GM12878 (cell line): Measurements from ENCODE around the gene ZNRF3. TPM values are rescaled to one million over a fixed set of nuclear protein-coding genes. Genes with fewer than 3 reads are reported as not detected.

Source experiments
- ATAC-seq: fragments of 200-7000 bp; cut with Tn5 transposase; 3 replicates; pipeline ENCODE4 v1.9.1; 2020; ENCODE audit warnings: mild to moderate bottlenecking, moderate library complexity
- BruUV-seq: library from RNA; stranded (reverse); fragments of 400-500 nt; replicated peaks from 2 replicates; lab custom pipeline; 2021; lab: Mats Ljungman, UMichigan
- CTCF ChIA-PET: fragments of 300-600 bp; sonication (Branson Sonifier 250); formaldehyde crosslinking; extraction: SDS; loops from one replicate; lab custom pipeline; 2021; ENCODE audit warnings: inconsistent platforms; lab: Yijun Ruan, JAX
- POLR2A ChIA-PET: fragments of 350-600 bp; formaldehyde crosslinking; extraction: SDS; loops from one replicate; lab custom pipeline; 2021; ENCODE audit warnings: inconsistent platforms; lab: Charles Lee
- RAD21 ChIA-PET: fragments of 300-600 bp; sonication (Branson Sonifier 250); formaldehyde crosslinking; loops from one replicate; lab custom pipeline; 2023; ENCODE audit warnings: antibody characterized with exemption; ENCODE audit not compliant: unreplicated experiment; lab: Charles Lee
- SMC1A ChIA-PET: fragments of 300-600 bp; sonication (Branson Sonifier 250); formaldehyde crosslinking; loops from one replicate; lab custom pipeline; 2023; ENCODE audit not compliant: unreplicated experiment, uncharacterized antibody; lab: Charles Lee
- DNase-seq: peaks from one replicate; pipeline ENCODE4 v3.0.0-alpha.2; 2011; ENCODE audit warnings: low read depth, low spot score
- FAIRE-seq: peaks from 3 replicates; lab custom pipeline; 2011; peaks lifted over from hg19 to GRCh38; lab: Jason Lieb, UNC
- H2AFZ ChIP-seq: 2 replicates; pipeline ENCODE4 v1.6.0; 2011; ENCODE audit warnings: low read depth, low read length, control low read depth; ENCODE audit not compliant: control insufficient read depth
- H3K27ac ChIP-seq: 2 replicates; pipeline ENCODE4 v1.5.1; 2011; ENCODE audit warnings: control low read depth; ENCODE audit not compliant: control insufficient read depth, insufficient read depth
- H3K27me3 ChIP-seq, 2 experiments: replicated peaks in 1 of 2; 2 replicates each; pipeline versions ENCODE4 v1.6.0 to v1.6.1; 2011; ENCODE audit warnings: low read length in 1 of 2; ENCODE audit not compliant: control insufficient read depth in 2 of 2, insufficient read depth in 2 of 2
- H3K36me3 ChIP-seq, 2 experiments: 2 replicates each; pipeline ENCODE4 v1.5.1; 2011; ENCODE audit warnings: low read length in 1 of 2; ENCODE audit not compliant: control insufficient read depth in 2 of 2, insufficient read depth in 2 of 2
- H3K4me1 ChIP-seq: 2 replicates; pipeline ENCODE4 v1.6.1; 2011; ENCODE audit warnings: mild to moderate bottlenecking, low read length, moderate library complexity, mixed read lengths; ENCODE audit not compliant: control insufficient read depth, insufficient read depth
- H3K4me2 ChIP-seq: 2 replicates; pipeline ENCODE4 v1.6.0; 2011; ENCODE audit warnings: control low read depth; ENCODE audit not compliant: control insufficient read depth, insufficient read depth
- H3K4me3 ChIP-seq: fragments of 200-600 bp; sonication (generic); 2 replicates; pipeline ENCODE4 v1.5.1; 2016
- H3K79me2 ChIP-seq: 2 replicates; pipeline ENCODE4 v1.6.0; 2011; ENCODE audit warnings: low read length; ENCODE audit not compliant: control insufficient read depth, insufficient read depth
- H3K9ac ChIP-seq: 2 replicates; pipeline ENCODE4 v1.8.0; 2011; ENCODE audit warnings: low read length, control low read depth, mixed read lengths; ENCODE audit not compliant: control insufficient read depth, insufficient read depth
- H3K9me3 ChIP-seq: replicated peaks from 3 replicates; pipeline ENCODE4 v1.5.1; 2011; ENCODE audit warnings: mild to moderate bottlenecking, low read length; ENCODE audit not compliant: control insufficient read depth, insufficient read depth
- H4K20me1 ChIP-seq: 2 replicates; pipeline ENCODE4 v1.6.0; 2011; ENCODE audit not compliant: control insufficient read depth, insufficient read depth
- ATF7 ChIP-seq: fragments of 450-650 bp; IDR thresholded peaks from 2 replicates; pipeline ENCODE4 v1.6.1; 2016; ENCODE audit warnings: low read depth, mild to moderate bottlenecking
- CEBPB ChIP-seq, 2 experiments: fragments of 150-350 bp in 1 of 2; IDR thresholded peaks; 2 replicates each; pipeline ENCODE4 v1.6.1; 2012 to 2014; ENCODE audit warnings: low read depth in 2 of 2, low read length in 2 of 2, borderline replicate concordance in 1 of 2, inconsistent platforms in 1 of 2
- EGR1 ChIP-seq, 2 experiments: IDR thresholded peaks; 1 replicate in 1 of 2; 2 replicates in 1 of 2; pipeline ENCODE4 v1.6.1; 2011 to 2012; ENCODE audit warnings: low read depth in 2 of 2, low read length in 2 of 2, borderline replicate concordance in 1 of 2, mild to moderate bottlenecking in 1 of 2, moderate library complexity in 1 of 2
- ETV6 ChIP-seq, 2 experiments: fragments of 450-650 bp in 1 of 2; IDR thresholded peaks in 1 of 2; conservative IDR thresholded peaks in 1 of 2; 2 replicates each; pipeline ENCODE4 v1.6.1; 2014; ENCODE audit warnings: antibody characterized with exemption in 1 of 2, borderline replicate concordance in 1 of 2, low read depth in 1 of 2, mild to moderate bottlenecking in 1 of 2, moderate library complexity in 1 of 2
- FOXK2 ChIP-seq: fragments of 450-650 bp; IDR thresholded peaks from 2 replicates; pipeline ENCODE4 v1.6.1; 2017; ENCODE audit warnings: mild to moderate bottlenecking, moderate library complexity
- GATAD2B ChIP-seq: fragments of 450-650 bp; conservative IDR thresholded peaks from 2 replicates; pipeline ENCODE4 v1.6.1; 2017; ENCODE audit warnings: low read depth, mild to moderate bottlenecking, moderate library complexity
- PRDM15 ChIP-seq: fragments of 450-650 bp; formaldehyde crosslinking; IDR thresholded peaks from 2 replicates; pipeline ENCODE4 v1.4.0; 2020; ENCODE audit warnings: mild to moderate bottlenecking, moderate library complexity
- RAD51 ChIP-seq: fragments of 450-650 bp; IDR thresholded peaks from 2 replicates; pipeline ENCODE4 v1.6.1; 2016; ENCODE audit warnings: moderate library complexity, mild to moderate bottlenecking, inconsistent platforms
- REST ChIP-seq: IDR thresholded peaks from 2 replicates; pipeline ENCODE4 v1.6.1; 2012; ENCODE audit warnings: mild to moderate bottlenecking, low read depth, low read length
- SMC3 ChIP-seq: IDR thresholded peaks from 2 replicates; pipeline ENCODE4 v1.6.1; 2011; ENCODE audit warnings: low read length, improper control_type of control experiment, borderline replicate concordance
- STAT3 ChIP-seq: IDR thresholded peaks from 2 replicates; pipeline ENCODE4 v1.6.1; 2011; ENCODE audit warnings: low read depth, low read length, improper control_type of control experiment
- SUZ12 ChIP-seq: fragments of 200-600 bp; sonication (generic); IDR thresholded peaks from one replicate; pipeline ENCODE4 v1.6.1; 2018; ENCODE audit warnings: antibody characterized with exemption, mild to moderate bottlenecking; ENCODE audit not compliant: unreplicated experiment
- TARDBP ChIP-seq: IDR thresholded peaks from 2 replicates; pipeline ENCODE4 v1.6.1; 2016; ENCODE audit warnings: borderline replicate concordance
- WGBS: methylation state at CpG from one replicate; pipeline ENCODE4 v1.1.6; 2016; ENCODE audit warnings: low lambda C conversion rate; ENCODE audit not compliant: insufficient replicate concordance, insufficient coverage; ENCODE audit errors: missing lambda C conversion rate; 5-methylcytosine and 5-hydroxymethylcytosine counted together
- in situ Hi-C: fragments of 300-500 bp; cut with MboI; formaldehyde crosslinking; loops from 9 replicates; pipeline ENCODE4 v1.14.3; 2018; ENCODE audit warnings: mixed read lengths
- intact Hi-C: fragments of 100-400 bp; cut with micrococcal nuclease; formaldehyde crosslinking; loops from one replicate; pipeline ENCODE4 v1.14.2; 2022; ENCODE audit not compliant: unreplicated experiment
- polyA plus RNA-seq, 11 experiments: library from polyadenylated mRNA; depleted of rRNA in 4 of 11; unstranded in 6 of 11; stranded (reverse) in 5 of 11; fragments of >200 nt; fragmentation: Nextera tagmentation in 4 of 11; fragmentation: Illumina TruSeq in 1 of 11; extraction: Ambion mirVana in 4 of 11; extraction: Trizol in 1 of 11; gene quantifications; 1 replicate in 1 of 11; 2 replicates in 10 of 11; pipeline versions ENCODE4 v1.2.1 to v1.2.3, GENCODE V29; 2011 to 2016; ENCODE audit warnings: inconsistent platforms in 2 of 11, missing spikeins in 2 of 11, low read depth in 1 of 11
- total RNA-seq, 4 experiments: library from RNA; depleted of rRNA in 3 of 4; stranded (reverse); fragments of >200 nt in 3 of 4; fragmentation: Illumina TruSeq in 1 of 4; extraction: Trizol in 1 of 4; gene quantifications; 2 replicates each; pipeline versions ENCODE4 v1.2.1 to v1.2.3, GENCODE V29; 2013 to 2021
- TF ChIP-seq, protein P1 (sequence below): fragments of 450-650 bp; IDR thresholded peaks from 2 replicates; pipeline ENCODE4 v1.6.1; 2017; ENCODE audit warnings: borderline replicate concordance

The ZNRF3 gene
- total and polyA plus RNA-seq, 10 of the 15 experiments (the other 5 are each of a cell fraction or from before 2014, with no cell fraction given) = 0.05 to 2.4 (median 0.46) TPM

DNA sequence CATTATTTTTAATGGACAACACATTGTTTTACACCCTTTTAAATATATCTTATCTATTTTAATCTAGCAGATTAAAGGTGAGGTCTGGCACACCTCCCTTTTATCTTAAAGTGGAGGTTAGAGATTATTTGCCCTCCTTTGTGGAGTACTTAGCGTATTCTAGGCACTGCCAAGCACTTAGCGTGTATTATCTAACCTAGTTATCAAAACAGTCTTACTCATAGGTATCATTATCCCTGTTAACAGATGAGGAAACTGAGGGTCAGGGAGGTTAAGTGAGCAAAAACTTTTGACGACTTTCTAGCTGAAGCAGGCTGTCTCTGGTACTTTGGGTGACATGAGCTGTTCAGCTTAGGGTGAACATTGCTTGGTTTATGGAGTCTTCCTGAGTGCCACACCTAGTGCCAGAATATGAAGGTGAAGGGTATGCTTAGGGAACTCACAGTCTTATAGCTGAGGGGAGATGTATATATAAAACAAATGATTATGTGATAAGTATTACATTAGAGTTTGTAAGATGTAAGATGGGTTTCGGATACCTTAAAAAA, 55.0 kb downstream of the ZNRF3 start (continued):
- no peak for TF ChIP-seq EGR1 (IDR thresholded peaks at IDR 0.05; ENCODE audit: borderline replicate concordance in 1 of 2, low read depth in 2 of 2, low read length in 2 of 2)
- no peak for TF ChIP-seq SMC3
- TF ChIP-seq REST = no peak
- TF ChIP-seq, all 136 proteins: peak for 0

DNA sequence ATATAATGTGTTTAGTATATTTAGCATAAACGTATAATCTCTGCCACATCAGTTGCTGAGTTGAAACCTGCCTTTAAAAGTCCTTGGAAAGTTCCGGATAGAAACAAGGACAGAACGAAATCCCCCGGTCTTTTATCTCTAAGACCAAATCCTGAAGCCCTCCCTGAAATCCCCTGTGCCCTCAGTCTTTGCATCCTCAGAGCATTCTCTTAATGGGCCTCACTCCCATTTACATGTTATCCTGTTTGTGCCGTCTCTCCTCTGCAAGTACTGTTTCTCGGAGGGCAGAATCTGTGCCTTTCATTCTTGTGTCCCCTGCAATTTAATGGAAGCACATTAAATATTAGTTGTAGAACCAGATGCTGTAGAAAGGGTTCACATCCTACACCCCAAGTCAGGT, 56.0 kb downstream of the ZNRF3 start:
- H3K9ac ChIP-seq = no peak overlapping the region
- no peak overlapping the region for H3K4me3 ChIP-seq
- ATAC-seq (no peak), DNase-seq (no peak), FAIRE-seq (no peak)
- H4K20me1 ChIP-seq = no peaks in the 10 kb centered on the region
- ChIA-PET SMC1A (interaction anchor here (1.0 to 2.0 kb wide), 4 partner anchors 10 to 55 kb away, joined by 3 to 7 read pairs (median 4); no protein-coding TSS in a partner anchor), RAD21 (interaction anchor here (1.2 to 2.5 kb wide), 2 partner anchors 84 to 101 kb away, joined by 3 to 6 read pairs; no protein-coding TSS in a partner anchor), CTCF (interaction anchor here (0.6 to 0.7 kb wide), 2 partner anchors 10 to 15 kb away, joined by 3 read pairs; no protein-coding TSS in a partner anchor), POLR2A (interaction anchor here (0.6 kb wide), 1 partner anchor 66 kb away, joined by 4 read pairs; no protein-coding TSS in a partner anchor)
- no peaks in the 10 kb centered on the region for H3K9me3 ChIP-seq
- in situ Hi-C loops (no loop called here), intact Hi-C loops (no loop called here)
- BruUV-seq = no TSS peak
- no peaks in the 10 kb centered on the region for H3K36me3 ChIP-seq
- no peaks in the 10 kb centered on the region for H3K4me1 ChIP-seq
- WGBS = 61% methylated on average over 6 of the region's 6 CpGs
- no peak overlapping the region for H3K27ac ChIP-seq
- no peak overlapping the region for H2AFZ ChIP-seq
- H3K27me3 ChIP-seq = no peaks in the 10 kb centered on the region
- H3K79me2 ChIP-seq = no peaks in the 10 kb centered on the region
- no peak overlapping the region for H3K4me2 ChIP-seq
- no peak for TF ChIP-seq RAD51
- TF ChIP-seq ETV6 (conservative IDR thresholded peaks at IDR 0.05 in 1 of 2, IDR thresholded peaks at IDR 0.05 in 1 of 2; ENCODE audit: borderline replicate concordance in 1 of 2, low read depth in 1 of 2) = no peak
- no peak for TF ChIP-seq CEBPB (IDR thresholded peaks at IDR 0.05; ENCODE audit: borderline replicate concordance in 1 of 2, low read depth in 2 of 2, low read length in 2 of 2)
- no peak for TF ChIP-seq FOXK2
- no peak for TF ChIP-seq ATF7
- no peak for TF ChIP-seq TARDBP
- TF ChIP-seq GATAD2B = no peak
- TF ChIP-seq SUZ12 = no peak
- TF ChIP-seq, protein P1, sequence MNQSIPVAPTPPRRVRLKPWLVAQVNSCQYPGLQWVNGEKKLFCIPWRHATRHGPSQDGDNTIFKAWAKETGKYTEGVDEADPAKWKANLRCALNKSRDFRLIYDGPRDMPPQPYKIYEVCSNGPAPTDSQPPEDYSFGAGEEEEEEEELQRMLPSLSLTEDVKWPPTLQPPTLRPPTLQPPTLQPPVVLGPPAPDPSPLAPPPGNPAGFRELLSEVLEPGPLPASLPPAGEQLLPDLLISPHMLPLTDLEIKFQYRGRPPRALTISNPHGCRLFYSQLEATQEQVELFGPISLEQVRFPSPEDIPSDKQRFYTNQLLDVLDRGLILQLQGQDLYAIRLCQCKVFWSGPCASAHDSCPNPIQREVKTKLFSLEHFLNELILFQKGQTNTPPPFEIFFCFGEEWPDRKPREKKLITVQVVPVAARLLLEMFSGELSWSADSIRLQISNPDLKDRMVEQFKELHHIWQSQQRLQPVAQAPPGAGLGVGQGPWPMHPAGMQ = no peak
- no peak for TF ChIP-seq STAT3
- TF ChIP-seq PRDM15 (CRISPR knock-in tag) = no peak
